Measurements from ENCODE around the gene SLC16A5.
A peak's percentile ranks its signal among the peaks of the same experiment; 100 is the strongest.
"Not testable (repeated sequence)": the region's sequence is repeated elsewhere in the genome, so short reads cannot be mapped to it uniquely, and the experiment has no call there.

The SLC16A5 gene

GRCh38 chr17:75087558-75088453 lies at the start of gene SLC16A5:
TSS of gene SLC16A5 (plus strand) at chr17:75087954. CDS start at chr17:75093637, 5,683 bp downstream.
- peaks cover 18% of the 10 kb centered on the region for H3K4me1 Mint-ChIP-seq
- peak; percentile 66 for ATAC-seq (ENCODE audit: low read depth)
- DNase-seq (ENCODE audit: low spot score in 2 of 2): peak in 1 of 2 donors; percentile 47

GRCh38 chr17:75039238-75039637 lies 48.5 kb upstream of the SLC16A5 start:
- no peak overlapping the region for H3K27ac Mint-ChIP-seq
- no peak overlapping the region for H3K4me3 Mint-ChIP-seq
- H3K9me3 Mint-ChIP-seq: no peaks in the 10 kb centered on the region
- no peak for ATAC-seq (ENCODE audit: low read depth)
- H3K4me1 Mint-ChIP-seq: peaks cover 7% of the 10 kb centered on the region
- peaks cover 18% of the 10 kb centered on the region for H3K36me3 Mint-ChIP-seq
- no peak for DNase-seq (ENCODE audit: low spot score in 2 of 2)
- H3K27me3 Mint-ChIP-seq: no peaks in the 10 kb centered on the region

More at GRCh38 chr17:75087558-75088453, at the start of gene SLC16A5:
- Mint-ChIP-seq H3K27ac (peak within 1 kb of the TSS; percentile 76), H3K36me3 (no peaks in the 10 kb centered on the region), H3K9me3 (no peaks in the 10 kb centered on the region), H3K27me3 (peaks cover 2% of the 10 kb centered on the region), H3K4me3 (peak within 1 kb of the TSS; percentile 83)

DNA sequence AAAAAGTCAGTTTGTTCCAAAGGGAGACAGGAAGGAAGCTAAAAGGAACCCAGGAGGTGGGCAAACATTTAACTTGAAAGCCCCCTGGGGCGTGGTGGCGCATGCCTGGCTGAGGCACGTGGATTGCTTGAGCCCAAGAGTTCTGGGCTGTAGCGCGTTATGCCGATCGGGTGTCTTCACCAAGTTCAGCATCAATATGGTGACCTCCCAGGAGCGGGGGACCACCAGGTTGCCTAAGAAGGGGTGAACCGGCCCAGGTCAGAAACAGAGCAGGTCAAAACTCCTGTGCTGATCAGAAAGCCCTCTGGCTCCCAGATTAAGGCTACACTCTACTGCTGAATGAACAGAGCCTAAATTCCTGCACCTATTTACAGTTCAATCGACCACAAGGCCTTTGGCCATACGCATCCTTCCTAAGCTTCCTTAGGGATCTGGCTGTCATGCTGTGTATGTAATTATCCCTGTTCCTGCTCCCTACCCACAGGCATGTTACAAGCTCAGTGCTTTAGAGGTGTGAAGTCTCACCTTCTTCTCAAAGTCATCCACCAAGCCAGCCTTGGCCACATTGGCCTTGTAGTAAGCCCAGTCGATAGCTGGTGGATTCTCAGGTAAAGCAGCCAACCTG lies 46.0 kb upstream of the SLC16A5 start:
- DNase-seq (ENCODE audit: low spot score in 2 of 2) (no peak), ATAC-seq (ENCODE audit: low read depth) (no peak)
- H3K4me3 Mint-ChIP-seq: no peak overlapping the region
- H3K36me3 Mint-ChIP-seq: peaks cover 18% of the 10 kb centered on the region
- no peaks in the 10 kb centered on the region for H3K27me3 Mint-ChIP-seq
- H3K27ac Mint-ChIP-seq: no peak overlapping the region
- H3K4me1 Mint-ChIP-seq: peaks cover 10% of the 10 kb centered on the region
- no peaks in the 10 kb centered on the region for H3K9me3 Mint-ChIP-seq

DNA sequence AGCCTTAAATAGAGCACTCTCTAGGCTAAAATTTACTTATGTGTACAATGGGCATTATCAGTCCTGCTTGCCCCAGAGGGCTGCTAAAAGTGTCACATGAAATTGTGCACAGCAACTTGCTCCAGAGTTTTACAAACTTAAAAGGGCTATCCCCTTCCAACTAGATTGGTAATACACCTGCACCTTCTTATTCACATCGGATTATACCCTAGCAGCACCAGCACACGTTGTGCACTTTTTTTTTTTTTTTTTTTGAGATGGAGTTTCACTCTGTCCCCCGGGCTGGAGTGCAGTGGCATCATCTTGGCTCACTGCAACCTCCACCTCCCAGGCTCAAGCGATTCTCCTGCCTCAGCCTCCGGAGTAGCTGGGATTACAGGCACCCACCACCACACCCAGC lies 44.0 kb upstream of the SLC16A5 start:
- H3K4me1 Mint-ChIP-seq: peaks cover 19% of the 10 kb centered on the region
- H3K27me3 Mint-ChIP-seq; DNase-seq (ENCODE audit: low spot score in 2 of 2); H3K9me3 Mint-ChIP-seq; H3K27ac Mint-ChIP-seq; ATAC-seq (ENCODE audit: low read depth); H3K4me3 Mint-ChIP-seq: not testable (repeated sequence)
- peaks cover 17% of the 10 kb centered on the region for H3K36me3 Mint-ChIP-seq

DNA sequence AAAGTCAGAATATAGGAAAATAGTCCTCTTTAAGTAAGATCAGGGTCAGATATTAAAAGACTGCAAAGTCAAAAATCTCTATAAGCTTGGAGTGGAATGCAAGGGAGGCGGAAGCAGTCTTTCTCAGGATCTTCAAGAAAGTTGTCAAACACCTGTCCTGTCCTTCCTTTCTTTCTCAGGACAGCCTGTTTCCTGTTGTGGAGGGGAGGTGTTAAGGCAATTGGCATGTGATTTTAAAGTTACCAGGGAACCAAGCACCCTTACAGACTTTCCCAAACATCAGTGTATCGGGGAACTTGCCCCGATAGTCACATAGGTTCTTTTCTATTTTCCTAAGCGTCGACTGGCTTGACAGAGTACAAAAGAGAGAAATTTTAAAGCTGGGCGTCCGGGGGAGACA lies 43.0 kb upstream of the SLC16A5 start:
- no peak overlapping the region for H3K27ac Mint-ChIP-seq
- no peak for ATAC-seq (ENCODE audit: low read depth)
- H3K4me3 Mint-ChIP-seq: peak overlapping the region; percentile 7

GRCh38 chr17:75045946-75046406 lies 41.8 kb upstream of the SLC16A5 start:
- not testable (repeated sequence) for H3K36me3 Mint-ChIP-seq; H3K27me3 Mint-ChIP-seq; ATAC-seq (ENCODE audit: low read depth); H3K9me3 Mint-ChIP-seq; DNase-seq (ENCODE audit: low spot score in 2 of 2)
- Mint-ChIP-seq H3K4me1 (peaks cover 19% of the 10 kb centered on the region), H3K27ac (peak overlapping the region; percentile 94), H3K4me3 (peak overlapping the region; percentile 99)

More for the DNA sequence above, 43.0 kb upstream of the SLC16A5 start:
- Mint-ChIP-seq H3K36me3 (peaks cover 13% of the 10 kb centered on the region), H3K27me3 (no peaks in the 10 kb centered on the region), H3K9me3 (no peaks in the 10 kb centered on the region), H3K4me1 (peaks cover 19% of the 10 kb centered on the region)
- DNase-seq (ENCODE audit: low spot score in 2 of 2): no peak

GRCh38 chr17:75046407-75047289 lies 41.1 kb upstream of the SLC16A5 start, which contains the start of the genes ATP5PD and KCTD2:
TSS of gene ATP5PD (minus strand) at chr17:75046969. CDS start at chr17:75042650, 4,319 bp downstream.
TSS of gene KCTD2 (plus strand) at chr17:75047225. CDS start at chr17:75047251, 26 bp downstream.
- Mint-ChIP-seq H3K4me3 (peak within 1 kb of the TSS; percentile 99), H3K9me3 (no peaks in the 10 kb centered on the region), H3K27me3 (no peaks in the 10 kb centered on the region), H3K36me3 (peaks cover 4% of the 10 kb centered on the region), H3K27ac (peak within 1 kb of the TSS; percentile 94), H3K4me1 (peaks cover 19% of the 10 kb centered on the region)
- ATAC-seq (ENCODE audit: low read depth) (peak; percentile 94), DNase-seq (ENCODE audit: low spot score in 2 of 2) (peak; percentile 84 to 90)

GRCh38 chr17:75047398-75048098 lies 40.2 kb upstream of the SLC16A5 start:
- ATAC-seq (ENCODE audit: low read depth): peak; percentile 1
- peaks cover 19% of the 10 kb centered on the region for H3K4me1 Mint-ChIP-seq
- H3K27ac Mint-ChIP-seq: peak overlapping the region; percentile 94
- no peaks in the 10 kb centered on the region for H3K27me3 Mint-ChIP-seq
- peaks cover 4% of the 10 kb centered on the region for H3K36me3 Mint-ChIP-seq
- DNase-seq (ENCODE audit: low spot score in 2 of 2): no peak
- H3K4me3 Mint-ChIP-seq: peak overlapping the region; percentile 96
- no peaks in the 10 kb centered on the region for H3K9me3 Mint-ChIP-seq

GRCh38 chr17:75048249-75048878 lies 39.4 kb upstream of the SLC16A5 start:
- no peaks in the 10 kb centered on the region for H3K9me3 Mint-ChIP-seq
- DNase-seq (ENCODE audit: low spot score in 2 of 2): no peak
- peaks cover 8% of the 10 kb centered on the region for H3K36me3 Mint-ChIP-seq
- no peak for ATAC-seq (ENCODE audit: low read depth)
- H3K27ac Mint-ChIP-seq: peak overlapping the region; percentile 94
- no peaks in the 10 kb centered on the region for H3K27me3 Mint-ChIP-seq
- H3K4me1 Mint-ChIP-seq: peaks cover 22% of the 10 kb centered on the region
- H3K4me3 Mint-ChIP-seq: peak overlapping the region; percentile 96

GRCh38 chr17:75049057-75049456 lies 38.7 kb upstream of the SLC16A5 start:
- no peak for DNase-seq (ENCODE audit: low spot score in 2 of 2)
- Mint-ChIP-seq H3K9me3 (no peaks in the 10 kb centered on the region), H3K4me1 (peaks cover 22% of the 10 kb centered on the region), H3K27me3 (no peaks in the 10 kb centered on the region), H3K36me3 (peaks cover 8% of the 10 kb centered on the region), H3K27ac (no peak overlapping the region), H3K4me3 (no peak overlapping the region)
- no peak for ATAC-seq (ENCODE audit: low read depth)

DNA sequence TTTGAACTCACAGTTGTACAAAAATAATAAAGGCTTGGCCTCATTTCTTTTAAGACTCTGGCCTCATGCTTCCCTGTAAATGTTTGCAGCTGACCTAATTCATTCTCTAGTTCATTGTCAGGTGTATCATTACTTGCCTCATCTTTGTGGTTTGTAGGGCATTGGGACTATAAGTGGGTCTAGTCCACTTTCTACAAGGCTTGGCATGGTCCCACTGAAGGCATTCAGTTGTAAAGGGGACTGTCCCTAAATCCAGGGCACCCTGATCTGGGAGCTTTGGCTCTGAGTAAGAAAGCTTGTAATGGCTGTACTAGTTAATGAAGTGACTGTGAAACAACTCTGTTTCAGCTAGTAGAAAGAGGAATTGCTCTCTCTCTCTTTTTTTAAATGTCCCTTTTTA lies 38.0 kb upstream of the SLC16A5 start:
- Mint-ChIP-seq H3K9me3 (no peaks in the 10 kb centered on the region), H3K4me1 (peaks cover 19% of the 10 kb centered on the region), H3K27ac (no peak overlapping the region), H3K36me3 (peaks cover 8% of the 10 kb centered on the region), H3K4me3 (no peak overlapping the region), H3K27me3 (no peaks in the 10 kb centered on the region)
- ATAC-seq (ENCODE audit: low read depth) (no peak), DNase-seq (ENCODE audit: low spot score in 2 of 2) (no peak)

DNA sequence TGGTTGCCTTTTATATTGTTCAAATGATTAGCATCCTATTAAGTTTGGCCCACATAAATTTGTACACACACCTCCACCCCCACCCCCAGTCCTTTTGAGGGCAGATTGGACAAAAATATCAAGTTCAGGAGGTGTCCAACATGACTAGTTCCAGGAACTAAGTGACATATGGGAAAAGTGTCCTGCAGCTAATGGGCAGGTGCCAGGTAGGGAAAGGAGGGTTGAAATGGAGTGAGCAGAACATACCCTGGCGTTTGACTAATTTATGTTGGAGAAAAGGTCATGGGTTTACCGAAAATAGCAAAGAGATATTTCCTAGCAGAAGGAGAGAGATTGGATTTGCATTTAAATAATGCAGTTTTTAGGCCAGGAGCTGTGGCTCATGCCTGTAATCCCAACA lies 35.8 kb upstream of the SLC16A5 start:
- Mint-ChIP-seq H3K27ac (no peak overlapping the region), H3K4me1 (peaks cover 12% of the 10 kb centered on the region), H3K9me3 (no peaks in the 10 kb centered on the region), H3K4me3 (no peak overlapping the region), H3K27me3 (no peaks in the 10 kb centered on the region), H3K36me3 (peaks cover 8% of the 10 kb centered on the region)
- no peak for DNase-seq (ENCODE audit: low spot score in 2 of 2)
- no peak for ATAC-seq (ENCODE audit: low read depth)

Measured in memory B cell (primary cell).